Neural cell (in vitro differentiated cells): ENCODE data around the gene RCC2. TPM values are rescaled to one million over a fixed set of nuclear protein-coding genes. Genes with fewer than 3 reads are reported as not detected.

Experiments
- H2AFZ ChIP-seq: fragments of 200-600, 300-800 bp; sonication (generic), shearing (Covaris generic); 2 replicates; pipeline ENCODE4 v1.6.0; 2014; ENCODE audit warnings: low read depth, mild to moderate bottlenecking, antibody characterized with exemption, low read length, moderate library complexity
- H3F3A ChIP-seq: fragments of 200-600 bp; shearing (Covaris generic); 2 replicates; pipeline ENCODE4 v1.6.1; 2016; ENCODE audit warnings: mild to moderate bottlenecking, moderate library complexity, mixed read lengths, antibody characterized with exemption, low read length; ENCODE audit not compliant: insufficient read depth, poor library complexity, severe bottlenecking
- H3K27ac ChIP-seq: fragments of 200-600, 300-800 bp; sonication (generic), shearing (Covaris generic); 2 replicates; pipeline ENCODE4 v1.5.1; 2014; ENCODE audit warnings: mild to moderate bottlenecking, low read length, moderate library complexity
- H3K27me3 ChIP-seq: fragments of 300-800, 200-600 bp; sonication (generic), shearing (Covaris generic); 2 replicates; pipeline ENCODE4 v1.6.0; 2014; ENCODE audit warnings: mild to moderate bottlenecking, low read depth, low read length, moderate library complexity; ENCODE audit not compliant: insufficient read depth
- H3K36me3 ChIP-seq: fragments of 300-800, 200-600 bp; sonication (generic), shearing (Covaris generic); 2 replicates; pipeline ENCODE4 v1.5.1; 2014; ENCODE audit warnings: mild to moderate bottlenecking, antibody characterized with exemption, low read length, moderate library complexity; ENCODE audit not compliant: insufficient read depth
- H3K4me2 ChIP-seq: fragments of 300-800, 200-600 bp; sonication (generic), shearing (Covaris generic); 2 replicates; pipeline ENCODE4 v1.6.0; 2014; ENCODE audit warnings: mild to moderate bottlenecking, low read length
- H3K4me3 ChIP-seq: fragments of 300-800, 200-600 bp; sonication (generic), shearing (Covaris generic); 2 replicates; pipeline ENCODE4 v1.5.1; 2014; ENCODE audit warnings: mild to moderate bottlenecking, low read length, moderate library complexity
- H3K79me2 ChIP-seq: fragments of 200-600 bp; shearing (Covaris generic); replicated peaks from 2 replicates; pipeline ENCODE4 v1.6.0; 2014; ENCODE audit warnings: mild to moderate bottlenecking, low read length, moderate library complexity; ENCODE audit not compliant: insufficient read depth
- H3K9ac ChIP-seq: fragments of 300-800, 200-600 bp; sonication (generic), shearing (Covaris generic); 2 replicates; pipeline ENCODE4 v1.6.1; 2016; ENCODE audit warnings: mild to moderate bottlenecking, low read length, mixed read lengths
- H3K9me2 ChIP-seq: fragments of 200-600 bp; shearing (Covaris generic); 2 replicates; pipeline ENCODE4 v1.6.1; 2016; ENCODE audit warnings: mild to moderate bottlenecking, low read length, mixed read lengths; ENCODE audit not compliant: insufficient read depth
- H3K9me3 ChIP-seq: fragments of 200-600, 300-800 bp; sonication (generic), shearing (Covaris generic); 2 replicates; pipeline ENCODE4 v1.6.1; 2016; ENCODE audit warnings: mild to moderate bottlenecking, mixed run types, low read length, moderate library complexity, mixed read lengths
- H4K20me1 ChIP-seq: fragments of 200-600 bp; shearing (Covaris generic); 2 replicates; pipeline ENCODE4 v1.6.1; 2016; ENCODE audit warnings: mild to moderate bottlenecking, mixed run types; ENCODE audit not compliant: insufficient read depth
- EP300 ChIP-seq: fragments of 450-650 bp; conservative IDR thresholded peaks from 2 replicates; pipeline ENCODE4 v1.6.1; 2014; ENCODE audit warnings: antibody characterized with exemption, mild to moderate bottlenecking, moderate library complexity; ENCODE audit not compliant: poor library complexity, severe bottlenecking
- EZH2 ChIP-seq: fragments of 200-600, 300-800 bp; shearing (Covaris generic), sonication (generic); IDR thresholded peaks from 2 replicates; pipeline ENCODE4 v1.6.1; 2014; ENCODE audit warnings: antibody characterized with exemption, low read length, borderline replicate concordance, mild to moderate bottlenecking; ENCODE audit not compliant: insufficient read depth, poor library complexity, severe bottlenecking
- MXI1 ChIP-seq: fragments of 450-650 bp; conservative IDR thresholded peaks from 2 replicates; pipeline ENCODE4 v1.6.1; 2014; ENCODE audit warnings: antibody characterized with exemption, mild to moderate bottlenecking; ENCODE audit not compliant: poor library complexity, severe bottlenecking
- POLR2AphosphoS5 ChIP-seq: IDR thresholded peaks from 2 replicates; pipeline ENCODE4 v1.6.1; 2012
- RAD21 ChIP-seq: fragments of 450-650 bp; conservative IDR thresholded peaks from 2 replicates; pipeline ENCODE4 v1.6.1; 2014; ENCODE audit warnings: antibody characterized with exemption, mild to moderate bottlenecking, moderate library complexity
- SMC3 ChIP-seq: fragments of 450-650 bp; conservative IDR thresholded peaks from 2 replicates; pipeline ENCODE4 v1.6.1; 2014; ENCODE audit warnings: antibody characterized with exemption, mild to moderate bottlenecking, moderate library complexity; ENCODE audit not compliant: poor library complexity
- TAF1 ChIP-seq: IDR thresholded peaks from 2 replicates; pipeline ENCODE4 v1.6.1; 2012; ENCODE audit warnings: low read depth
- polyA plus RNA-seq: library from polyadenylated mRNA; depleted of rRNA; stranded (reverse); fragments of >200 nt; gene quantifications from 2 replicates; pipeline ENCODE4 v1.2.3, GENCODE V29; 2014
- TF ChIP-seq, protein P1 (sequence below): fragments of 450-650 bp; IDR thresholded peaks from 2 replicates; pipeline ENCODE4 v1.5.1; 2014; ENCODE audit warnings: antibody characterized with exemption, mild to moderate bottlenecking, moderate library complexity; ENCODE audit not compliant: poor library complexity, severe bottlenecking
- TF ChIP-seq, protein P2 (sequence below): IDR thresholded peaks from 2 replicates; pipeline ENCODE4 v1.6.1; 2012; ENCODE audit warnings: borderline replicate concordance

Gene RCC2
- polyA plus RNA-seq, 1 donor from 2014 or later: 34.4 TPM

- Histone ChIP-seq H3K27ac (no peak overlapping the region), H3K36me3 (no peaks in the 10 kb centered on the region), H3F3A (no peaks in the 10 kb centered on the region), H3K9ac (no peak overlapping the region), H4K20me1 (no peaks in the 10 kb centered on the region), H3K4me2 (no peak overlapping the region), H2AFZ (no peak overlapping the region), H3K27me3 (no peaks in the 10 kb centered on the region), H3K79me2 (no peaks in the 10 kb centered on the region), H3K4me3 (no peak overlapping the region), H3K9me2 (no peaks in the 10 kb centered on the region), H3K9me3 (no peaks in the 10 kb centered on the region)
- TF ChIP-seq, protein P1, sequence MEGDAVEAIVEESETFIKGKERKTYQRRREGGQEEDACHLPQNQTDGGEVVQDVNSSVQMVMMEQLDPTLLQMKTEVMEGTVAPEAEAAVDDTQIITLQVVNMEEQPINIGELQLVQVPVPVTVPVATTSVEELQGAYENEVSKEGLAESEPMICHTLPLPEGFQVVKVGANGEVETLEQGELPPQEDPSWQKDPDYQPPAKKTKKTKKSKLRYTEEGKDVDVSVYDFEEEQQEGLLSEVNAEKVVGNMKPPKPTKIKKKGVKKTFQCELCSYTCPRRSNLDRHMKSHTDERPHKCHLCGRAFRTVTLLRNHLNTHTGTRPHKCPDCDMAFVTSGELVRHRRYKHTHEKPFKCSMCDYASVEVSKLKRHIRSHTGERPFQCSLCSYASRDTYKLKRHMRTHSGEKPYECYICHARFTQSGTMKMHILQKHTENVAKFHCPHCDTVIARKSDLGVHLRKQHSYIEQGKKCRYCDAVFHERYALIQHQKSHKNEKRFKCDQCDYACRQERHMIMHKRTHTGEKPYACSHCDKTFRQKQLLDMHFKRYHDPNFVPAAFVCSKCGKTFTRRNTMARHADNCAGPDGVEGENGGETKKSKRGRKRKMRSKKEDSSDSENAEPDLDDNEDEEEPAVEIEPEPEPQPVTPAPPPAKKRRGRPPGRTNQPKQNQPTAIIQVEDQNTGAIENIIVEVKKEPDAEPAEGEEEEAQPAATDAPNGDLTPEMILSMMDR: no peak
- no peak for TF ChIP-seq SMC3
- TF ChIP-seq, protein P2, sequence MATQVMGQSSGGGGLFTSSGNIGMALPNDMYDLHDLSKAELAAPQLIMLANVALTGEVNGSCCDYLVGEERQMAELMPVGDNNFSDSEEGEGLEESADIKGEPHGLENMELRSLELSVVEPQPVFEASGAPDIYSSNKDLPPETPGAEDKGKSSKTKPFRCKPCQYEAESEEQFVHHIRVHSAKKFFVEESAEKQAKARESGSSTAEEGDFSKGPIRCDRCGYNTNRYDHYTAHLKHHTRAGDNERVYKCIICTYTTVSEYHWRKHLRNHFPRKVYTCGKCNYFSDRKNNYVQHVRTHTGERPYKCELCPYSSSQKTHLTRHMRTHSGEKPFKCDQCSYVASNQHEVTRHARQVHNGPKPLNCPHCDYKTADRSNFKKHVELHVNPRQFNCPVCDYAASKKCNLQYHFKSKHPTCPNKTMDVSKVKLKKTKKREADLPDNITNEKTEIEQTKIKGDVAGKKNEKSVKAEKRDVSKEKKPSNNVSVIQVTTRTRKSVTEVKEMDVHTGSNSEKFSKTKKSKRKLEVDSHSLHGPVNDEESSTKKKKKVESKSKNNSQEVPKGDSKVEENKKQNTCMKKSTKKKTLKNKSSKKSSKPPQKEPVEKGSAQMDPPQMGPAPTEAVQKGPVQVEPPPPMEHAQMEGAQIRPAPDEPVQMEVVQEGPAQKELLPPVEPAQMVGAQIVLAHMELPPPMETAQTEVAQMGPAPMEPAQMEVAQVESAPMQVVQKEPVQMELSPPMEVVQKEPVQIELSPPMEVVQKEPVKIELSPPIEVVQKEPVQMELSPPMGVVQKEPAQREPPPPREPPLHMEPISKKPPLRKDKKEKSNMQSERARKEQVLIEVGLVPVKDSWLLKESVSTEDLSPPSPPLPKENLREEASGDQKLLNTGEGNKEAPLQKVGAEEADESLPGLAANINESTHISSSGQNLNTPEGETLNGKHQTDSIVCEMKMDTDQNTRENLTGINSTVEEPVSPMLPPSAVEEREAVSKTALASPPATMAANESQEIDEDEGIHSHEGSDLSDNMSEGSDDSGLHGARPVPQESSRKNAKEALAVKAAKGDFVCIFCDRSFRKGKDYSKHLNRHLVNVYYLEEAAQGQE: no peak
Measured at GRCh38 chr1:17404820-17405219, 34.7 kb downstream of the RCC2 start.

DNA sequence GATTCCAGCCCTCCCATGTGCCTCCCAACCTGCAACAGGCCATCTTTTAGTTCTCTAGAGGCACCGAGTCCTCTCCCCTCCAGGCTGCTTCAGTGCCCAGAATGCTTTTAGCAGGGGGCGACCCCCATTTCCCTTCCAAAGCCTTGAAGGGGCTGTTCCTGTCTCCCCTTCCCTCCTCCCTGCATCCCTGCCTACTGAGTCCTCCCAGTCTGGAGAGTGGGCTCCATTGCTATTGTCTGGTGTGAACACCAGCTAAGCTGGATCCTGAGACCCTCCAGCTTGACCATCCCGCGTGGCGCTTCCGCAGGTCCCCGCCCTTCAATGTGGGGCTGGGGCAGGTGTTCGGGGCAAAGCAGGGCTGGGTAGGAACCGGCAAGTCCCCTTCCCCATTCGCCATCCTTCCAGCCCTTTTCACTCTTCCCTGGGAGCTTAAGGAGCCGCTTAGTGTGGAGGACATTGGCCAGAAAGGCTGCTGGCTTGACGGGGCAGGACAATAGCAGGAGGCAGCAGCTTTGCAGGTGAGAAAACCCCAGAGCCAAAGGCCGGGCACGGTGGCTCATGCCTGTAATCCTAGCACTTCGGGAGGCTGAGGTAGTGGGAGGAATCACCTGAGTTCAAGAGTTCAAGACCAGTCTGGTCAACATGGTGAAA is 35.3 kb downstream of the RCC2 start:
- Histone ChIP-seq H3K9ac (no peak overlapping the region), H3K79me2 (no peaks in the 10 kb centered on the region), H3K36me3 (no peaks in the 10 kb centered on the region), H3K4me3 (no peak overlapping the region), H3F3A (no peaks in the 10 kb centered on the region), H3K9me3 (no peaks in the 10 kb centered on the region), H3K27ac (no peak overlapping the region), H3K27me3 (no peaks in the 10 kb centered on the region), H3K4me2 (no peak overlapping the region), H3K9me2 (no peaks in the 10 kb centered on the region), H2AFZ (no peak overlapping the region), H4K20me1 (no peaks in the 10 kb centered on the region)
- TF ChIP-seq SMC3 (no peak), EP300 (no peak), EZH2 (no peak), RAD21 (no peak), TAF1 (no peak), POLR2AphosphoS5 (no peak), MXI1 (no peak)
- TF ChIP-seq, protein P1: no peak
- TF ChIP-seq, protein P2: no peak
